Smooth muscle cell (in vitro differentiated cells): ENCODE results near the gene OR4N2. TPM values are rescaled to one million over a fixed set of nuclear protein-coding genes. Genes with fewer than 3 reads are reported as not detected.
"Not testable (repeated sequence)": the region's sequence is repeated elsewhere in the genome, so short reads cannot be mapped to it uniquely, and the experiment has no call there.

ENCODE experiments used
- DNase-seq: peaks from one replicate; lab custom pipeline; 2025; ENCODE audit not compliant: unreplicated experiment; lab: John Stamatoyannopoulos, UW
- H2AFZ ChIP-seq: fragments of 200-600 bp; sonication (generic); 2 replicates; pipeline ENCODE4 v1.6.0; 2016; ENCODE audit warnings: antibody characterized with exemption, low read depth, mild to moderate bottlenecking
- H3F3A ChIP-seq: fragments of 200-600 bp; sonication (generic); 2 replicates; pipeline ENCODE4 v1.6.0; 2017; ENCODE audit warnings: antibody characterized with exemption, low read depth
- H3K27ac ChIP-seq: fragments of 200-600 bp; sonication (generic); 2 replicates; pipeline ENCODE4 v1.5.1; 2016; ENCODE audit warnings: low read depth, mild to moderate bottlenecking
- H3K27me3 ChIP-seq: fragments of 200-600 bp; sonication (generic); 2 replicates; pipeline ENCODE4 v1.6.1; 2016; ENCODE audit warnings: low read depth, mild to moderate bottlenecking
- H3K36me3 ChIP-seq: fragments of 200-600 bp; sonication (generic); 2 replicates; pipeline ENCODE4 v1.5.1; 2016; ENCODE audit warnings: low read depth
- H3K4me1 ChIP-seq: fragments of 200-600 bp; sonication (generic); 2 replicates; pipeline ENCODE4 v1.5.1; 2016; ENCODE audit warnings: low read depth
- H3K4me2 ChIP-seq: fragments of 200-600 bp; sonication (generic); 2 replicates; pipeline ENCODE4 v1.6.0; 2016; ENCODE audit warnings: mild to moderate bottlenecking
- H3K4me3 ChIP-seq: fragments of 200-600 bp; sonication (generic); 2 replicates; pipeline ENCODE4 v1.5.1; 2016; ENCODE audit warnings: mild to moderate bottlenecking
- H3K79me2 ChIP-seq: fragments of 200-600 bp; sonication (generic); 2 replicates; pipeline ENCODE4 v1.6.0; 2016; ENCODE audit warnings: low read depth, mild to moderate bottlenecking
- H3K9ac ChIP-seq: fragments of 200-600 bp; sonication (generic); 2 replicates; pipeline ENCODE4 v1.6.0; 2016; ENCODE audit warnings: low read depth
- H3K9me3 ChIP-seq: fragments of 200-600 bp; sonication (generic); replicated peaks from 2 replicates; pipeline ENCODE4 v1.5.1; 2016; ENCODE audit warnings: low read depth
- H4K20me1 ChIP-seq: fragments of 200-600 bp; sonication (generic); 2 replicates; pipeline ENCODE4 v1.6.0; 2016; ENCODE audit warnings: low read depth
- WGBS: methylation state at CpG from one replicate; pipeline ENCODE4 v1.1.7; 2016; ENCODE audit warnings: low lambda C conversion rate; 5-methylcytosine and 5-hydroxymethylcytosine counted together
- polyA plus RNA-seq: library from polyadenylated mRNA; unstranded; fragments of >200 nt; fragmentation: Nextera tagmentation; extraction: Ambion mirVana; gene quantifications from 2 replicates; pipeline ENCODE4 v1.2.1, GENCODE V29; 2016
- total RNA-seq: library from RNA; depleted of rRNA; stranded (reverse); fragments of >200 nt; gene quantifications from 2 replicates; pipeline ENCODE4 v1.2.3, GENCODE V29; 2014
- TF ChIP-seq, protein P1 (sequence below): fragments of 200-600 bp; sonication (generic); IDR thresholded peaks from 2 replicates; pipeline ENCODE4 v1.5.1; 2017; ENCODE audit warnings: borderline replicate concordance, mild to moderate bottlenecking, antibody characterized with exemption; ENCODE audit not compliant: insufficient read depth, poor library complexity, severe bottlenecking

Gene OR4N2
- total and polyA plus RNA-seq, 2 experiments from 2014 or later: not detected

DNA sequence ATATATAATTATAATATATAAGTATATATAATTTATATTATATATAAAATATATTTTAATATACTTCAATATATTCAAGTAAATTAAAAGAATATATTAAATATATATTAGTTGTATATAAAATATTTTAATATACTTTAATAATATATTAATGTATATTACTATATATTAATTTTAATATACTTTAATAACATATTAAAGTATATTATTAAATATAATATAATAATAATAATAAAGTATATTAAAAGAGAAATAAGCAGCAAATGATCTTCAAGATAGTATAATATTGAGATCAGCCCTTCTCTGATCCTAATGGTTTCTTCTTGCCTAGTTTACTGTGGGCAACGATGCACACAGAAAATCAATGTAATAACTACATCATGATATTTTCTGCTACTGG is 28.0 kb upstream of the OR4N2 start:
- no peaks in the 10 kb centered on the region for H3K79me2 ChIP-seq
- no peaks in the 10 kb centered on the region for H3F3A ChIP-seq
- no peak overlapping the region for H2AFZ ChIP-seq
- no peaks in the 10 kb centered on the region for H4K20me1 ChIP-seq
- H3K27ac ChIP-seq: no peak overlapping the region
- H3K36me3 ChIP-seq: no peaks in the 10 kb centered on the region
- H3K4me2 ChIP-seq: no peak overlapping the region
- peaks cover 19% of the 10 kb centered on the region for H3K9me3 ChIP-seq
- TF ChIP-seq, protein P1, sequence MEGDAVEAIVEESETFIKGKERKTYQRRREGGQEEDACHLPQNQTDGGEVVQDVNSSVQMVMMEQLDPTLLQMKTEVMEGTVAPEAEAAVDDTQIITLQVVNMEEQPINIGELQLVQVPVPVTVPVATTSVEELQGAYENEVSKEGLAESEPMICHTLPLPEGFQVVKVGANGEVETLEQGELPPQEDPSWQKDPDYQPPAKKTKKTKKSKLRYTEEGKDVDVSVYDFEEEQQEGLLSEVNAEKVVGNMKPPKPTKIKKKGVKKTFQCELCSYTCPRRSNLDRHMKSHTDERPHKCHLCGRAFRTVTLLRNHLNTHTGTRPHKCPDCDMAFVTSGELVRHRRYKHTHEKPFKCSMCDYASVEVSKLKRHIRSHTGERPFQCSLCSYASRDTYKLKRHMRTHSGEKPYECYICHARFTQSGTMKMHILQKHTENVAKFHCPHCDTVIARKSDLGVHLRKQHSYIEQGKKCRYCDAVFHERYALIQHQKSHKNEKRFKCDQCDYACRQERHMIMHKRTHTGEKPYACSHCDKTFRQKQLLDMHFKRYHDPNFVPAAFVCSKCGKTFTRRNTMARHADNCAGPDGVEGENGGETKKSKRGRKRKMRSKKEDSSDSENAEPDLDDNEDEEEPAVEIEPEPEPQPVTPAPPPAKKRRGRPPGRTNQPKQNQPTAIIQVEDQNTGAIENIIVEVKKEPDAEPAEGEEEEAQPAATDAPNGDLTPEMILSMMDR: no peak
- H3K4me1 ChIP-seq: no peaks in the 10 kb centered on the region
- WGBS: 72% methylated on average over 1 of the region's 1 CpG
- no peaks in the 10 kb centered on the region for H3K27me3 ChIP-seq
- no peak overlapping the region for H3K9ac ChIP-seq
- H3K4me3 ChIP-seq: no peak overlapping the region
- no peak for DNase-seq

DNA sequence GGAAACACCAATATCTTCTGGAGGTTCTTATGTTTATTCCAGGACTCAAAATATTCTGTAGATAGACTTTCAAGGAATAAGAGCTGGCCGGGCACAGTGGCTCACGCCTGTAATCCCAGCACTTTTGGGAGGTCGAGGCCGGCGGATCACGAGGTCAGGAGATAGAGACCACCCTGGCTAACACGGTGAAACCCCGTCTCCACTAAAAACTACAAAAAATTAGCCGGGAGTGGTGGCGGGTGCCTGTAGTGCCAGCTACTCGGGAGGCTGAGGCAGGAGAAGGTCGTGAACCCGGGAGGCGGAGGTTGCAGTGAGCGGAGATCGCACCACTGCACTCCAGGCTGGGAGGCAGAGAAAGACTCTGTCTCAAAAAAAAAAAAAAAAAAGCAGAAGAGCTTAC is 17.7 kb upstream of the OR4N2 start:
- not testable (repeated sequence) for H3K36me3 ChIP-seq, H3K4me3 ChIP-seq, H3K4me2 ChIP-seq, H3K79me2 ChIP-seq, H2AFZ ChIP-seq, H3K9ac ChIP-seq, H3K27ac ChIP-seq, H3K27me3 ChIP-seq, H3F3A ChIP-seq, DNase-seq, H4K20me1 ChIP-seq, H3K4me1 ChIP-seq
- peaks cover 19% of the 10 kb centered on the region for H3K9me3 ChIP-seq
- 75% methylated on average over 16 of the region's 16 CpGs for WGBS

DNA sequence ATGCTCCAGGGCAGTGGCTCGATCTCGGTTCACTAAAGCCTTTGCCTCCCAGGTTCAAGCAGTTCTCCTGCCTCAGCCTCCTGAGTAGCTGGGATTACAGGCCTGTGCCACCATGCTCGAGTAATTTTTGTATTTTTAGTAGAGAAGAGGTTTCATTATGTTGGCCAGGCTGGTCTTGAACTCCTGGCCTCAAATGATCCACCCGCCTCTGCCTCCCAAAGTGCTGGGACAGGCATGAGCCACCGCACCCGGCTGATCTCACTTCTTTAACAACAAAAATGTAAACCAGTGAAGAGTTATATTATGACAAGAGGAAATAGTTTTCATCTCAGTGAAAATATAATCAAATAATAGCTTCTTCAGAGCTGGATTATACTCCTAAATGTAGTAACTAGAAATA is 16.3 kb upstream of the OR4N2 start:
- H2AFZ ChIP-seq, H3K79me2 ChIP-seq, H3K27ac ChIP-seq, H4K20me1 ChIP-seq, H3K36me3 ChIP-seq, H3K27me3 ChIP-seq, H3K9ac ChIP-seq, DNase-seq, H3K4me1 ChIP-seq, H3K4me3 ChIP-seq, H3F3A ChIP-seq, H3K4me2 ChIP-seq: not testable (repeated sequence)
- peaks cover 28% of the 10 kb centered on the region for H3K9me3 ChIP-seq
- 72% methylated on average over 6 of the region's 6 CpGs for WGBS

DNA sequence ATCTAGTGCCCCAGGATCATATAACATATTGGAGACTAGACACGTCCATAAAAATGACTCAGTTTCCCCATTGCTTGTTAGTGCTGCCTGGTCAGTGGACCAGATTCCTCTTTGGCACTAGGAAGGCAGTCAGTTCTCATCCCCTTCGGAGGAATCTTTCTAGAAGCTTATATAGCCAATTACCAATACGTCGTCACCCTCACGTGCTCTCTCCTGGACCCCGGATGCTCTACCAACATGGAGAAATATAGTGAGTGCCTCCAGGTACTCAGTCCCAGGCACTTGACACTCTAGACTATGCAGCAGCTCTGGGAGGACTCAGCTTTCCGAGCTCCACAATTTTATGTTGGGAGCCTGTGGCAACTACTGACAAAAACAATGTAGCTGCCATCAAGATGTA is 15.4 kb upstream of the OR4N2 start:
- H3K79me2 ChIP-seq, H3K27me3 ChIP-seq, H3K4me1 ChIP-seq, H3K4me3 ChIP-seq, H3K36me3 ChIP-seq, H4K20me1 ChIP-seq, H2AFZ ChIP-seq, H3K9ac ChIP-seq, H3K4me2 ChIP-seq, DNase-seq, H3F3A ChIP-seq, H3K27ac ChIP-seq: not testable (repeated sequence)
- WGBS: 56% methylated on average over 7 of the region's 7 CpGs
- H3K9me3 ChIP-seq: peaks cover 32% of the 10 kb centered on the region

DNA sequence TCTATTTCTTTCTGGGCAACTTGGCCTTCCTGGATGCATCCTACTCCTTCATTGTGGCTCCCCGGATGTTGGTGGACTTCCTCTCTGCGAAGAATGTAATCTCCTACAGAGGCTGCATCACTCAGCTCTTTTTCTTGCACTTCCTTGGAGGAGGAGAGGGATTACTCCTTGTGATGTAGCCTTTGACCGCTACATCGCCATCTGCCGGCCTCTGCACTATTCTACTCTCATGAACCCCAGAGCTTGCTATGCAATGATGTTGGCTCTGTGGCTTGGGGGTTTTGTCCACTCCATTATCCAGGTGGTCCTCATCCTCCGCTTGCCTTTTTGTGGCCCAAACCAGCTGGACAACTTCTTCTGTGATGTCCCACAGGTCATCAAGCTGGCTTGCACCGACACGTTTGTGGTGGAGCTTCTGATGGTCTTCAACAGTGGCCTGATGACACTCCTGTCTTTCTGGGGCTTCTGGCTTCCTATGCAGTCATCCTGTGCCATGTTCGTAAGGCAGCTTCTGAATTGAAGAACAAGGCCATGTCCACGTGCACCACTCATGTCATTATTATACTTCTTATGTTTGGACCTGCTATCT is 7.0 kb upstream of the OR4N2 start:
- not testable (repeated sequence) for H3K4me3 ChIP-seq, H3F3A ChIP-seq, H3K4me1 ChIP-seq, DNase-seq, H3K79me2 ChIP-seq, H3K36me3 ChIP-seq, H3K27me3 ChIP-seq, H3K9ac ChIP-seq, H4K20me1 ChIP-seq, H2AFZ ChIP-seq, H3K4me2 ChIP-seq, H3K27ac ChIP-seq
- peaks cover 21% of the 10 kb centered on the region for H3K9me3 ChIP-seq
- 74% methylated on average over 10 of the region's 10 CpGs for WGBS
